HCT116 (cell line): ENCODE measurements around the gene KCTD17.

Source experiments
- SIN3A ChIP-seq: IDR thresholded peaks from 2 replicates; pipeline ENCODE4 v1.6.1; 2012; ENCODE audit warnings: low read depth
- ZFX ChIP-seq: fragments of 450-650 bp; IDR thresholded peaks from 2 replicates; pipeline ENCODE4 v1.6.1; 2017

- TF ChIP-seq SIN3A (no peak), ZFX (no peak)
Measured at GRCh38 chr22:37012262-37012904, 39.2 kb upstream of the KCTD17 start.
